ENCODE data around the gene SEPTIN1. TPM values are rescaled to one million over a fixed set of nuclear protein-coding genes. Genes with fewer than 3 reads are reported as not detected.

SEPTIN1 gene
- total RNA-seq, 1 experiment from 2014 or later = 1.4 TPM

DNA sequence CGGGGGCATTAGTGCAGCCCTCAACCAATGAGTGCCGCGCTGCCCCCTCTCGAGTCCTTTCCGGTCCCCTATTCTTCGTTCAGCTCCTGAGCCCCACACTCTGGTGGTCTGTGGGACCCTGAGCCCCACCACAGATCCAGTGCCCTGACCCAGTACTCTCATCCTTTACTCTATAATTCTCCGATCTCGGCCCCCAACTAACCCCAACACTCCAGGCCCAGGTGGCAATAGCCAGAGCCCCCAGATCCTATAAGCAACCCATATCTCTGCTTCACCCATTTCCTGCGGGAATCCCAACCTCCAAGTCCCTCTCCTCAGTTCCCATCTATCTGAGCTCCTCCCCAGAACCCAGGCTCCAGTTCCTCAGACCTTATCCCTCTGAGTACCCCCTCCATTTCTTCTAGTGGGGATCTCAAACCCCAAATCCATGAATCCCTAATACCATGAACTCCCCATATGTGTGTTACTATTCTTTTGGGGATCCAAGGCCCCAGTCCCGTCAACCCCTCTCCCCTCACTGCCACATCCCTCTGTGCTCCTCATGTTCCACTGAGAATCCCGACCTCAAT lies 11.0 kb downstream of the SEPTIN1 start:
- Histone ChIP-seq H3K14ac (ENCODE audit: insufficient read depth, low read length) (no peak overlapping the region), H3K4me1 (ENCODE audit: insufficient read depth, low read length) (peaks cover 6% of the 10 kb centered on the region), H3K23ac (ENCODE audit: insufficient read length, low read depth, low read length) (no peak overlapping the region), H3K9ac (ENCODE audit: extremely low read depth, insufficient read length, low read length) (no peak overlapping the region), H3K27me3 (ENCODE audit: insufficient read depth, low read length) (no peaks in the 10 kb centered on the region), H3K79me1 (ENCODE audit: insufficient read depth, low read depth, low read length, poor library complexity, severe bottlenecking) (peaks cover 3% of the 10 kb centered on the region), H2AK5ac (ENCODE audit: insufficient read length, low read length) (no peak overlapping the region), H2BK15ac (ENCODE audit: low read depth, low read length) (no peak overlapping the region), H4K5ac (ENCODE audit: insufficient read length, low read depth, low read length) (no peak overlapping the region), H3K79me2 (ENCODE audit: insufficient read depth, low read length) (no peaks in the 10 kb centered on the region; the same call in none of the 2 replicates), H3K27ac (ENCODE audit: insufficient read length, low read depth, low read length) (no peak overlapping the region), H4K8ac (replicated peaks; ENCODE audit: insufficient read length, low read depth, low read length) (no peak overlapping the region), H2BK20ac (ENCODE audit: low read depth, low read length, poor library complexity, severe bottlenecking) (no peak overlapping the region), H2BK5ac (ENCODE audit: insufficient read length, low read length) (no peak overlapping the region), H2BK12ac (ENCODE audit: insufficient read length, low read depth, low read length) (no peak overlapping the region), H3K56ac (ENCODE audit: insufficient read length, low read depth, low read length) (no peak overlapping the region), H4K91ac (ENCODE audit: insufficient read length, low read depth, low read length) (no peak overlapping the region), H2BK120ac (ENCODE audit: low read depth, low read length, poor library complexity, severe bottlenecking) (no peak overlapping the region), H3T11ph (ENCODE audit: low read length) (no peak overlapping the region), H4K20me1 (ENCODE audit: control insufficient read depth, insufficient read depth, insufficient read length) (no peaks in the 10 kb centered on the region), H3K4me2 (ENCODE audit: insufficient read depth, insufficient read length, low read length) (peak overlapping the region; percentile 52), H3K23me2 (ENCODE audit: insufficient read length, low read depth, low read length, poor library complexity, severe bottlenecking) (peaks cover 10% of the 10 kb centered on the region), H3K9me3 (ENCODE audit: control insufficient read depth, low read depth, low read length) (no peaks in the 10 kb centered on the region), H2AFZ (ENCODE audit: low read length) (no peak overlapping the region), H3K18ac (ENCODE audit: insufficient read length, low read depth, low read length) (no peak overlapping the region), H3K4ac (ENCODE audit: low read depth, low read length) (no peak overlapping the region)
- Mint-ChIP-seq H3K9me3 (peaks cover 0 to 3% of the 10 kb centered on the region in 2 experiments; a peak in 3 of 5 replicates), H3K4me3 (peak overlapping the region; percentile 62 to 79), H3K36me3 (ENCODE audit: insufficient read depth in 1 of 3, low read depth in 3 of 3) (peaks cover 2 to 4% (median 2%) of the 10 kb centered on the region in 3 experiments; a peak in 5 of 7 replicates), H3K27me3 (ENCODE audit: low read depth) (peaks cover 2% of the 10 kb centered on the region; the same call in 1 of the 2 replicates), H3K27ac (peak overlapping the region; percentile 75 to 87 (median 82); a peak in 6 of 7 replicates), H3K4me1 (peaks cover 36 to 47% of the 10 kb centered on the region in 2 experiments)
- WGBS (ENCODE audit: extremely low coverage, insufficient read length, low lambda C conversion rate) = no CpG with 5 or more reads among the region's 11 CpGs
- TF ChIP-seq, protein P1, sequence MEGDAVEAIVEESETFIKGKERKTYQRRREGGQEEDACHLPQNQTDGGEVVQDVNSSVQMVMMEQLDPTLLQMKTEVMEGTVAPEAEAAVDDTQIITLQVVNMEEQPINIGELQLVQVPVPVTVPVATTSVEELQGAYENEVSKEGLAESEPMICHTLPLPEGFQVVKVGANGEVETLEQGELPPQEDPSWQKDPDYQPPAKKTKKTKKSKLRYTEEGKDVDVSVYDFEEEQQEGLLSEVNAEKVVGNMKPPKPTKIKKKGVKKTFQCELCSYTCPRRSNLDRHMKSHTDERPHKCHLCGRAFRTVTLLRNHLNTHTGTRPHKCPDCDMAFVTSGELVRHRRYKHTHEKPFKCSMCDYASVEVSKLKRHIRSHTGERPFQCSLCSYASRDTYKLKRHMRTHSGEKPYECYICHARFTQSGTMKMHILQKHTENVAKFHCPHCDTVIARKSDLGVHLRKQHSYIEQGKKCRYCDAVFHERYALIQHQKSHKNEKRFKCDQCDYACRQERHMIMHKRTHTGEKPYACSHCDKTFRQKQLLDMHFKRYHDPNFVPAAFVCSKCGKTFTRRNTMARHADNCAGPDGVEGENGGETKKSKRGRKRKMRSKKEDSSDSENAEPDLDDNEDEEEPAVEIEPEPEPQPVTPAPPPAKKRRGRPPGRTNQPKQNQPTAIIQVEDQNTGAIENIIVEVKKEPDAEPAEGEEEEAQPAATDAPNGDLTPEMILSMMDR (conservative IDR thresholded peaks at IDR 0.05) = 0 out of 3 replicates have a peak, but pooled peaks have one; percentile 5
- no peak for DNase-seq
